Measurements from ENCODE around the gene AIG1.

The AIG1 gene

DNA sequence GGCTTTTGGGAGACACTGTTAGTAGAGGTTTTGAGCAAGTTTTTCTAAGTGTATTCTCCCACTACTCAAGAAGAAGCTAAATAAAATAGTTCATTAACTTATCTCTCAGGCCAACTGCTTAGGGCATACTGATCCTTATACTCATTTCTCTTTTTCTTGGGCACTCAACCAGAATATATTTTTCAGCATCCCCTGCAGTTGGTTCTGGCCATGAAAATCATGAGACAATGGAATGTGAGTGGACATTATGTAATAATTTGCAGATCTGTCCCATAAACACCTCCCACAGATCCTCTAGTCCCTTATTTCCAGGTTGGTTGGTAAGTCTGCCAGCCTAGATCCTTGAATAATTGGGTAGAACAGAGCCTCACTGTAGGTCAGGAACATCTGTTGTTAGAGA lies 136.7 kb downstream of the AIG1 start:
- TF ChIP-seq, protein P1, sequence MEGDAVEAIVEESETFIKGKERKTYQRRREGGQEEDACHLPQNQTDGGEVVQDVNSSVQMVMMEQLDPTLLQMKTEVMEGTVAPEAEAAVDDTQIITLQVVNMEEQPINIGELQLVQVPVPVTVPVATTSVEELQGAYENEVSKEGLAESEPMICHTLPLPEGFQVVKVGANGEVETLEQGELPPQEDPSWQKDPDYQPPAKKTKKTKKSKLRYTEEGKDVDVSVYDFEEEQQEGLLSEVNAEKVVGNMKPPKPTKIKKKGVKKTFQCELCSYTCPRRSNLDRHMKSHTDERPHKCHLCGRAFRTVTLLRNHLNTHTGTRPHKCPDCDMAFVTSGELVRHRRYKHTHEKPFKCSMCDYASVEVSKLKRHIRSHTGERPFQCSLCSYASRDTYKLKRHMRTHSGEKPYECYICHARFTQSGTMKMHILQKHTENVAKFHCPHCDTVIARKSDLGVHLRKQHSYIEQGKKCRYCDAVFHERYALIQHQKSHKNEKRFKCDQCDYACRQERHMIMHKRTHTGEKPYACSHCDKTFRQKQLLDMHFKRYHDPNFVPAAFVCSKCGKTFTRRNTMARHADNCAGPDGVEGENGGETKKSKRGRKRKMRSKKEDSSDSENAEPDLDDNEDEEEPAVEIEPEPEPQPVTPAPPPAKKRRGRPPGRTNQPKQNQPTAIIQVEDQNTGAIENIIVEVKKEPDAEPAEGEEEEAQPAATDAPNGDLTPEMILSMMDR (IDR thresholded peaks at IDR 0.05; ENCODE audit: control insufficient read depth, insufficient read depth, low read depth, low read length, missing control alignments) = no peak

DNA sequence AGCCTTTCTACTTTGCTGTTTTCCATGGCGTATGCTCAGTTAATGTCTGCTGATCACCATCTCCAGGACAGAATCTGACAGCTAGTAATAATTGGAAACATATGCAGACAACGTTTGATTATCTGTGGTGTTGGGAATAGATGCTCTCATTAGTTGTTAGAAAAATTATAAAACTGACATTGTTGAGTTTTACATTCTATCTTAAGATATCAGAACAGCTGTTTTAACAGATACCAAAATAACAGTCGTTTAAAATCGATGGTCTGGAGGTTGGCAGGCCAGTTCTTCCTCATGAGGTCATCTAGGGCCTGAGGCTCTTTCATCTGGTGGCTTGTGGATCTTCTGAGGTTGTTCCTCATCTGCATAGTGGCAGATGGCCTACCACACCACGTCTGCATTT lies 137.6 kb downstream of the AIG1 start:
- TF ChIP-seq, protein P1 (IDR thresholded peaks at IDR 0.05; ENCODE audit: control insufficient read depth, insufficient read depth, low read depth, low read length, missing control alignments) = no peak
- H3K4me3 ChIP-seq (ENCODE audit: control insufficient read depth, low read depth, low read length) = no peak overlapping the region
- no peak for DNase-seq (ENCODE audit: low read depth)

More for the DNA sequence above, 136.7 kb downstream of the AIG1 start:
- H3K4me3 ChIP-seq (ENCODE audit: control insufficient read depth, low read depth, low read length) = no peak overlapping the region
- DNase-seq (ENCODE audit: low read depth) = no peak

DNA sequence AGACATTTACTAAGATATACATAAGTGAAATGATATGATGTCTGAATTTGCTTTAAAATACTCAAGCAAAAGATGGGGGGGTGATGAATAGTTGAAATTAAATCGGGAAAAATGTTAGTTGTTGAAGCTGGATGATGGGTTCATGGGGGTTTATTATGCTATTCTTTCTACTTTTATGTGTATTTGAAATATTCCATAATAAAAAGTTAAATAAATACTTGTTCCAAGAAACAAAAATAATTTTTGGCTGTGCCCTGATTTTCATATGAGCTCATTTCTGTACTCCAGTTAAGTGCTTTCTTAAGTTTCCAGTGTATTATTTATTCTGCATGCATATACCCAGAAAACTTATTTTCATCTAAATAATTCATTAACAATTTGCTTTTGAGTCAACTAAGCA lies 138.6 kb downstream of the AIG1 start:
- no peak for DNase-seq (ENCODE audit: low read depth)
- no peak overlapping the region for H3K4me3 ChIP-seq (ENCODE audit: control insufficient read depth, low read depth, low read length)
- TF ChIP-seq, protein P1 (IDR thresholded peaks at IDR 0.05; ENCODE audit: control insufficient read depth, insufficient read depth, low read depth, low read length, missing control alignments) = no peak

DNA sequence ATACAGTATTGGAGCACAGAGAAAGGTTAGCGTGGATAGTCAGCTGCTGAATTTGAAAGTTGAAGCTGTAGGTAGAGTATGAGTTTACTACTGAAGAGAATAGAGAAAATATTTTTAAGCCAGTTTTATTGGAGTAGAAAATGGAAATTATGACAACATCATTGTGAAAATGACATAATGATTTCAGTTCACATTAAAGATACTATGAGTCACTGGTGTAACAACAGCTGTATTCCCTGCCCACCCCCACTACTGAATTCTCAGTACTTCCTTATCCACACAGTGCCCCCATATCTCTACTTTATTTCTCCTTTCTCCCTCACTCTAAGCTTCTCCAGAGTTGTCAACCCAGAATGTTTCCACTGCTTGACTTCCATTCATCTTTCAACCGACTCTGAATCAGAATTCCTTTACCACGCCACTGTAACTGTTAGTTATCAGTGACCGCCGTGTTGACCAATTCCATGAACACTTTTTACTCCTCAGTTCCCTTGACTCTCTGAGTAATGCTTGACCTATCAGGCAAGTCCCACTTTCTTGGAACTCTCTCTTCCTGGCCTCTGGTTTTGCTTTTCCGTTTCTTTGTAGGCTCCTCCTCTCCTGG lies 139.6 kb downstream of the AIG1 start:
- no peak for DNase-seq (ENCODE audit: low read depth)
- H3K4me3 ChIP-seq (ENCODE audit: control insufficient read depth, low read depth, low read length) = no peak overlapping the region
- TF ChIP-seq, protein P1 (IDR thresholded peaks at IDR 0.05; ENCODE audit: control insufficient read depth, insufficient read depth, low read depth, low read length, missing control alignments) = no peak

DNA sequence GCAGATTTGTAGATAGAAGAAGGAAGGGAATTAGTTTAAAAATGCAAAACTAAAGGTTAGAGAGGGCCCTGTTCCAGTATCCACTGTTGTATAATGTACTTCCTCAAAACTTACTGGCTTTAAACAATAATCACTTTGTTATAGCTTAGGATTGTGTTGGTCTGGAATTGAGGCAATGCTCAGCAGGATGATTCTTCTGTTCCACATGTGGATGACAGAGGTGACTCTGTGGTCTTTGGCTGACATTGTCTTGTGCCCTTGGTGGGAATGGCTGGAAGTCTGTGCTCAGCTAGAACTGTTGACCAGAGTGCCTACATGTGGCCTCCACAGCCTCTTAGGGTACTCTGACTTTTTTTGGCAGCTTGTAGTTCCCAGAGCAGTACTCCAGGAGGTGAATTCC lies 143.4 kb downstream of the AIG1 start:
- DNase-seq (ENCODE audit: low read depth) = no peak
- no peak overlapping the region for H3K4me3 ChIP-seq (ENCODE audit: control insufficient read depth, low read depth, low read length)
- TF ChIP-seq, protein P1 (IDR thresholded peaks at IDR 0.05; ENCODE audit: control insufficient read depth, insufficient read depth, low read depth, low read length, missing control alignments) = no peak

DNA sequence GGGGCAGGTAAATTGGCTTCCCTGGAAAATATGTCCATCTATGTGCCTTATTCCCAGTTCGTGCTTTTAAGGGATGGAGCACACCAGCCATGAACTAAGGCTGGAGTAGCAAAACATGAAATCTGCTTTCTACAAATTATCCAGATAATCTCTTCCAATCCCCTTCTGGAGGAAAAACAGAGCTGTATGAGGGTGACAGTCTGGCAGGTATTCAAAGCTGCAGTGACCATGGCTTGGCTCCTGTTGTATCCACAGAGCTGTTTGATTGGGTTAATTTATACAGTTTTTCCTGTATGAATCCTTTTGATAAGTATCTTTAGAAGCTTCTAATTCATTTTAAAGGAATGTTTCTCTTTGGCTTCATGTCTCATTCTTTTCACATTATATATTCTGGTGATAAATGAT lies 144.4 kb downstream of the AIG1 start:
- no peak overlapping the region for H3K4me3 ChIP-seq (ENCODE audit: control insufficient read depth, low read depth, low read length)
- TF ChIP-seq, protein P1 (IDR thresholded peaks at IDR 0.05; ENCODE audit: control insufficient read depth, insufficient read depth, low read depth, low read length, missing control alignments) = no peak
- DNase-seq (ENCODE audit: low read depth) = no peak

DNA sequence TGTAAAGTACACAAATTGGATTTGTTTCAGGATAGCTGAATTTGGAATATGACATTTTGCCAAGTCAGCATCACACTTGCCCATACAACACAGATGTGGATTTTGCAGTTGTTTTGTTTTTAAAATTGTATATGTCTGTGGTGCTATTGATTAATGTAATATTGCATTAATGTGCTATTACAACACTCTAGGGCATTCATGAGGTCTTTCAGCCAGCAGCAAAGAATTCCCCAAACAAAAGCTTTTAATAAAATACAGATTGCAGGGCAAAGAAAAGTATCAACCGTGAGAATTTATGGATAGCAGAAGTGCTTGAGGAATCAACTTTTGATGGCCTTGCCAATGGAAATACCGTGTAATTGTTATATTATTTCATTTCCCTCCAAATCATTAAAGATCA lies 144.9 kb downstream of the AIG1 start:
- TF ChIP-seq, protein P1 (IDR thresholded peaks at IDR 0.05; ENCODE audit: control insufficient read depth, insufficient read depth, low read depth, low read length, missing control alignments) = no peak
- no peak overlapping the region for H3K4me3 ChIP-seq (ENCODE audit: control insufficient read depth, low read depth, low read length)
- DNase-seq (ENCODE audit: low read depth) = no peak
